Measurements from ENCODE around the gene ZNF14. TPM values are rescaled to one million over a fixed set of nuclear protein-coding genes. Genes with fewer than 3 reads are reported as not detected.

The ZNF14 gene
- total and polyA plus RNA-seq, 10 of the 15 experiments (the other 5 are each of a cell fraction or from before 2014, with no cell fraction given): 2.5 to 7.2 (median 4.6) TPM

DNA sequence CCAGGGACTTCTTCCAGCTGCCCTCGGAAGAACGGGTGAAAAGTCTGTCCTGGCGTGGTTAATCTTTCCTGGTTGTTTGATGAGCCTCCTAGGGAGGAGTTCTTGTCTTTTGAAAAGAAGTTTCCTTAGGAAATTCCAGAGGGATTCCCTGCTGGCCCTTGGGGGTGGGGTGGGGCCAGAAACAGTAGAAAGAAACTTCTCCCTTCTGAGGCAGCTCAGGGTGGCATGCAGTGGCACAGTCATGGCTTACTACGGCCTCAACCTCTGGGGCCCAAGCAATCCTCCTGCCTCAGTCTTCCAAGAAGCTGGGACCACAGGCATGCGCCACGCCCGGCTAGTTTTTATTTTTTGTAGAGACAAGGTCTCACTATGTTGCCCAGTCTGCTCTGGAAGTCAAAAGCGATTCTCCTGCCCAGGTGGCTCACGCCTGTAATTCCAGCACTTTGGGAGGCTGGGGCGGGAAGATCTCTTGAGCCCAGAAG lies 62.8 kb downstream of the ZNF14 start:
- peak overlapping the region; percentile 98 for H3K27ac ChIP-seq (ENCODE audit: control insufficient read depth, insufficient read depth)
- peak overlapping the region; percentile 99 for H3K9ac ChIP-seq (ENCODE audit: control insufficient read depth, insufficient read depth, low read length)
- peaks cover 16% of the 10 kb centered on the region; the same call in 2 of the 3 replicates for H3K9me3 ChIP-seq (replicated peaks; ENCODE audit: control insufficient read depth, insufficient read depth, low read length)
- peak overlapping the region; percentile 53 for H3K4me2 ChIP-seq (ENCODE audit: control insufficient read depth, insufficient read depth)
- in situ Hi-C loops (cut with MboI) (no loop called here), intact Hi-C loops (cut with micrococcal nuclease; ENCODE audit: unreplicated experiment) (no loop called here)
- WGBS (ENCODE audit: insufficient coverage, insufficient replicate concordance, low lambda C conversion rate, missing lambda C conversion rate): 87% methylated on average over 10 of the region's 10 CpGs
- CTCF ChIA-PET: no interaction called here
- H3K79me2 ChIP-seq (ENCODE audit: control insufficient read depth, insufficient read depth, low read length): peaks cover 30% of the 10 kb centered on the region
- no peak for ATAC-seq
- POLR2A ChIA-PET: interaction anchor here (1.2 kb wide), 1 partner anchor 106 kb away, joined by 3 read pairs; no protein-coding TSS in a partner anchor
- peak overlapping the region; percentile 91 for H3K4me3 ChIP-seq
- no peak overlapping the region for H2AFZ ChIP-seq (ENCODE audit: control insufficient read depth, low read depth, low read length)
- H4K20me1 ChIP-seq (ENCODE audit: control insufficient read depth, insufficient read depth): no peaks in the 10 kb centered on the region
- peaks cover 0 to 23% of the 10 kb centered on the region in 2 experiments; a peak in 2 of 4 replicates for H3K36me3 ChIP-seq (ENCODE audit: control insufficient read depth in 2 of 2, insufficient read depth in 2 of 2, low read length in 1 of 2)
- no peak for DNase-seq (ENCODE audit: low read depth, low spot score)
- FAIRE-seq: no peak
- SMC1A ChIA-PET (ENCODE audit: uncharacterized antibody, unreplicated experiment): interaction anchor here (0.8 to 1.8 kb wide), 3 partner anchors 106 to 151 kb away, joined by 3 to 9 read pairs (median 3); partner anchors contain the start of gene ZNF506
- TF ChIP-seq, protein P1, sequence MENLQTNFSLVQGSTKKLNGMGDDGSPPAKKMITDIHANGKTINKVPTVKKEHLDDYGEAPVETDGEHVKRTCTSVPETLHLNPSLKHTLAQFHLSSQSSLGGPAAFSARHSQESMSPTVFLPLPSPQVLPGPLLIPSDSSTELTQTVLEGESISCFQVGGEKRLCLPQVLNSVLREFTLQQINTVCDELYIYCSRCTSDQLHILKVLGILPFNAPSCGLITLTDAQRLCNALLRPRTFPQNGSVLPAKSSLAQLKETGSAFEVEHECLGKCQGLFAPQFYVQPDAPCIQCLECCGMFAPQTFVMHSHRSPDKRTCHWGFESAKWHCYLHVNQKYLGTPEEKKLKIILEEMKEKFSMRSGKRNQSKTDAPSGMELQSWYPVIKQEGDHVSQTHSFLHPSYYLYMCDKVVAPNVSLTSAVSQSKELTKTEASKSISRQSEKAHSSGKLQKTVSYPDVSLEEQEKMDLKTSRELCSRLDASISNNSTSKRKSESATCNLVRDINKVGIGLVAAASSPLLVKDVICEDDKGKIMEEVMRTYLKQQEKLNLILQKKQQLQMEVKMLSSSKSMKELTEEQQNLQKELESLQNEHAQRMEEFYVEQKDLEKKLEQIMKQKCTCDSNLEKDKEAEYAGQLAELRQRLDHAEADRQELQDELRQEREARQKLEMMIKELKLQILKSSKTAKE (IDR thresholded peaks at IDR 0.05; ENCODE audit: low read depth, poor library complexity, severe bottlenecking): no peak
- no peak for TF ChIP-seq TBL1XR1 (IDR thresholded peaks at IDR 0.05; ENCODE audit: low read depth, low read length)
- TF ChIP-seq POLR2AphosphoS5 (IDR thresholded peaks at IDR 0.05; ENCODE audit: low read length): no peak
- no peak for TF ChIP-seq RFX5 (IDR thresholded peaks at IDR 0.05; ENCODE audit: low read depth, low read length)
- no peak for TF ChIP-seq KDM1A (IDR thresholded peaks at IDR 0.05; ENCODE audit: borderline replicate concordance)
- TF ChIP-seq YY1 (IDR thresholded peaks at IDR 0.05; ENCODE audit: low read depth, low read length): no peak
- no peak for TF ChIP-seq ASH2L (IDR thresholded peaks at IDR 0.05; ENCODE audit: borderline replicate concordance, low read depth)
- no peak for TF ChIP-seq ZNF217 (IDR thresholded peaks at IDR 0.05)
- no peak for TF ChIP-seq SMARCA5 (IDR thresholded peaks at IDR 0.05)
- TF ChIP-seq TARDBP (IDR thresholded peaks at IDR 0.05; ENCODE audit: borderline replicate concordance): no peak
- TF ChIP-seq ZZZ3 (IDR thresholded peaks at IDR 0.05; ENCODE audit: control insufficient read depth, insufficient read length, low read depth): no peak
- TF ChIP-seq GATAD2B (conservative IDR thresholded peaks at IDR 0.05; ENCODE audit: low read depth): no peak
- TF ChIP-seq ESRRA (IDR thresholded peaks at IDR 0.05; ENCODE audit: low read length): no peak
- no peak for TF ChIP-seq MYB (IDR thresholded peaks at IDR 0.05; ENCODE audit: borderline replicate concordance, low read depth, low read length)
- TF ChIP-seq RCOR1 (conservative IDR thresholded peaks at IDR 0.05; ENCODE audit: low read depth, low read length): no peak
- TF ChIP-seq NFYB (IDR thresholded peaks at IDR 0.05; ENCODE audit: insufficient read depth, low read depth, low read length): no peak
- BruUV-seq (replicated peaks): no TSS peak
- H3K27me3 ChIP-seq (replicated peaks in 1 of 2; ENCODE audit: control insufficient read depth in 2 of 2, insufficient read depth in 2 of 2, low read length in 1 of 2): no peaks in the 10 kb centered on the region
- peaks cover 8% of the 10 kb centered on the region for H3K4me1 ChIP-seq (ENCODE audit: control insufficient read depth, insufficient read depth, low read length)
- RAD21 ChIA-PET (ENCODE audit: unreplicated experiment): interaction anchor here (0.9 kb wide), 1 partner anchor 286 kb away, joined by 3 read pairs; no protein-coding TSS in a partner anchor

Measured in GM12878 (cell line).